ENCODE data around the gene ALMS1.

- TF ChIP-seq POLR2A (IDR thresholded peaks at IDR 0.05; ENCODE audit: low read depth, low read length) (no peak), TAF1 (IDR thresholded peaks at IDR 0.05; ENCODE audit: borderline replicate concordance, low read depth, low read length) (no peak), POLR2AphosphoS5 (IDR thresholded peaks at IDR 0.05; ENCODE audit: low read depth, low read length) (no peak)
These were observed 32.7 kb downstream of the ALMS1 start for GRCh38 chr2:73418343-73418742.

Data from GM12892 (cell line).